ENCODE results near the gene CEP68. TPM values are rescaled to one million over a fixed set of nuclear protein-coding genes. Genes with fewer than 3 reads are reported as not detected.

Gene CEP68
- total RNA-seq, 1 donor from 2014 or later: 25.0 TPM

- Histone ChIP-seq H3K27me3 (no peaks in the 10 kb centered on the region), H3K4me3 (no peak overlapping the region), H3K9me3 (no peaks in the 10 kb centered on the region), H3K4me1 (peaks cover 21% of the 10 kb centered on the region), H3K27ac (no peak overlapping the region), H3K36me3 (no peaks in the 10 kb centered on the region)
- DNase-seq (ENCODE audit: extremely low spot score in 2 of 2): no peak
- TF ChIP-seq POLR2A (IDR thresholded peaks at IDR 0.05) (no peak), POLR2AphosphoS5 (IDR thresholded peaks at IDR 0.05; ENCODE audit: insufficient read depth in 1 of 2, low read depth in 1 of 2) (no peak)
- TF ChIP-seq, protein P1, sequence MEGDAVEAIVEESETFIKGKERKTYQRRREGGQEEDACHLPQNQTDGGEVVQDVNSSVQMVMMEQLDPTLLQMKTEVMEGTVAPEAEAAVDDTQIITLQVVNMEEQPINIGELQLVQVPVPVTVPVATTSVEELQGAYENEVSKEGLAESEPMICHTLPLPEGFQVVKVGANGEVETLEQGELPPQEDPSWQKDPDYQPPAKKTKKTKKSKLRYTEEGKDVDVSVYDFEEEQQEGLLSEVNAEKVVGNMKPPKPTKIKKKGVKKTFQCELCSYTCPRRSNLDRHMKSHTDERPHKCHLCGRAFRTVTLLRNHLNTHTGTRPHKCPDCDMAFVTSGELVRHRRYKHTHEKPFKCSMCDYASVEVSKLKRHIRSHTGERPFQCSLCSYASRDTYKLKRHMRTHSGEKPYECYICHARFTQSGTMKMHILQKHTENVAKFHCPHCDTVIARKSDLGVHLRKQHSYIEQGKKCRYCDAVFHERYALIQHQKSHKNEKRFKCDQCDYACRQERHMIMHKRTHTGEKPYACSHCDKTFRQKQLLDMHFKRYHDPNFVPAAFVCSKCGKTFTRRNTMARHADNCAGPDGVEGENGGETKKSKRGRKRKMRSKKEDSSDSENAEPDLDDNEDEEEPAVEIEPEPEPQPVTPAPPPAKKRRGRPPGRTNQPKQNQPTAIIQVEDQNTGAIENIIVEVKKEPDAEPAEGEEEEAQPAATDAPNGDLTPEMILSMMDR (IDR thresholded peaks at IDR 0.05): no peak
- intact Hi-C loops (cut with DNase I): loop anchor here (10.0 kb wide), 1 partner anchor 382 kb away; the partner anchor contains the start of gene SPRED2
Observed at GRCh38 chr2:65053199-65053598, 3.0 kb upstream of the CEP68 start.

DNA sequence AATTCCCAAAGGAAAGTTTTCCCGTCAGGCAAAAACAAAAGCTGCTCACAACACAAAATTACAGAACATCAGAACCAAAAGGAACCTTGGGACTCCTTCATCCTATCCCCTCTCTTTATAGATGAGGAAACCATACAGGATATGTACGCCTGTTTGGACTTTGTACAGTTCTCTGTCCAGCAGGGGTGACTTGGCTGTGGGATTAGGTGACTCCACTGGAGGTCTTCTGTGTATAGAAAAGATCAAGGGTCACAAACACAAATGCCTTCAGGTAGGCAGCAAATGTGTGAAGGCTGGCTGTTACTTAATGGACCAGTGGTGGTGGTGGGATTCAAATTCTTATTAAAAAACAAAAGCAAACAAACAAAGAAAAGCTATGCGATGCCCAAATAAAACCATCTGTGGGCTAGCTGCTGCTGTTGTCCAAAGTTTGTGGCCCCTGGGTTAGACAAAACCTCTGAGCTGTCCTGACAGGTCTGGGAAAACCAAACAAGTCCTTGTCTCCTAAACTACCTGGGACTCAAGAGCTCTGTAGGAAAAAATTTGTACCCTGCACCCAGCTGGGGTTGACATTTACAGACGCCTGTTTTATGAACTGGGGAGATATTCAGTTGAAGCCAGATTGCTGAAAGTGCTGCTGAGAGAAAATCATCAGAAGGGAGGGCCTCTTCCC, 1.3 kb upstream of the CEP68 start:
- no peaks in the 10 kb centered on the region for H3K9me3 ChIP-seq
- intact Hi-C loops (cut with DNase I): loop anchor here (5.0 to 10.0 kb wide), 2 partner anchors 77 to 380 kb away; partner anchors contain the start of genes RAB1A and SPRED2
- peaks cover 38% of the 10 kb centered on the region for H3K4me1 ChIP-seq
- H3K4me3 ChIP-seq: no peak overlapping the region
- TF ChIP-seq POLR2AphosphoS5 (IDR thresholded peaks at IDR 0.05; ENCODE audit: insufficient read depth in 1 of 2, low read depth in 1 of 2) (no peak), POLR2A (IDR thresholded peaks at IDR 0.05) (no peak)
- TF ChIP-seq, protein P1 (IDR thresholded peaks at IDR 0.05): no peak
- H3K27me3 ChIP-seq: no peaks in the 10 kb centered on the region
- H3K27ac ChIP-seq: peak overlapping the region; percentile 94
- no peaks in the 10 kb centered on the region for H3K36me3 ChIP-seq
- no peak for DNase-seq (ENCODE audit: extremely low spot score in 2 of 2)

GRCh38 chr2:65055422-65056214, 598 bp upstream of the CEP68 start:
- Histone ChIP-seq H3K27me3 (no peaks in the 10 kb centered on the region), H3K4me1 (peaks cover 45% of the 10 kb centered on the region), H3K36me3 (no peaks in the 10 kb centered on the region), H3K27ac (peak overlapping the region; percentile 94), H3K9me3 (no peaks in the 10 kb centered on the region), H3K4me3 (peak overlapping the region; percentile 65 to 82)
- no peak for DNase-seq (ENCODE audit: extremely low spot score in 2 of 2)
- intact Hi-C loops (cut with DNase I): loop anchor here (5.0 to 10.0 kb wide), 2 partner anchors 77 to 379 kb away; partner anchors contain the start of genes RAB1A and SPRED2
- TF ChIP-seq POLR2AphosphoS5 (IDR thresholded peaks at IDR 0.05; ENCODE audit: insufficient read depth in 1 of 2, low read depth in 1 of 2) (no peak), POLR2A (IDR thresholded peaks at IDR 0.05) (no peak)
- TF ChIP-seq, protein P1 (IDR thresholded peaks at IDR 0.05): no peak

GRCh38 chr2:65057054-65057375, 799 bp downstream of the CEP68 start:
- intact Hi-C loops (cut with DNase I): loop anchor here (5.0 to 10.0 kb wide), 2 partner anchors 75 to 378 kb away; partner anchors contain the start of genes RAB1A and SPRED2

More at GRCh38 chr2:65057054-65057375, 799 bp downstream of the CEP68 start:
- Histone ChIP-seq H3K4me3 (peak overlapping the region; percentile 65 to 82), H3K27me3 (no peaks in the 10 kb centered on the region), H3K9me3 (no peaks in the 10 kb centered on the region), H3K36me3 (no peaks in the 10 kb centered on the region), H3K4me1 (peaks cover 59% of the 10 kb centered on the region), H3K27ac (peak overlapping the region; percentile 94)
- DNase-seq (ENCODE audit: extremely low spot score in 2 of 2): no peak
- TF ChIP-seq, protein P1 (IDR thresholded peaks at IDR 0.05): no peak
- TF ChIP-seq POLR2AphosphoS5 (IDR thresholded peaks at IDR 0.05; ENCODE audit: insufficient read depth in 1 of 2, low read depth in 1 of 2) (no peak), POLR2A (IDR thresholded peaks at IDR 0.05) (no peak)
